OCI-LY7 (cell line): ENCODE measurements around the gene SMURF1. TPM values are rescaled to one million over a fixed set of nuclear protein-coding genes. Genes with fewer than 3 reads are reported as not detected.

Experiments
- Bru-seq: library from RNA; stranded (reverse); fragments of 400-500 nt; gene quantifications from one replicate; lab custom pipeline; 2021; lab: Mats Ljungman, UMichigan
- BruChase-seq, 2 experiments: library from RNA; stranded (reverse); fragments of 400-500 nt; gene quantifications; one replicate each; lab custom pipeline; 2021; lab: Mats Ljungman, UMichigan
- BruUV-seq: library from RNA; stranded (reverse); fragments of 400-500 nt; replicated peaks from 2 replicates; lab custom pipeline; 2021; lab: Mats Ljungman, UMichigan
- CTCF ChIA-PET: fragments of 300-600 bp; sonication (Branson Sonifier 250); formaldehyde crosslinking; loops from one replicate; lab custom pipeline; 2022; ENCODE audit warnings: antibody characterized with exemption; ENCODE audit not compliant: unreplicated experiment; lab: Charles Lee
- POLR2A ChIA-PET: fragments of 300-600 bp; sonication (Branson Sonifier 250); formaldehyde crosslinking; loops from one replicate; lab custom pipeline; 2022; ENCODE audit warnings: antibody characterized with exemption; lab: Charles Lee
- DNase-seq: peaks from one replicate; pipeline ENCODE4 v3.0.0-alpha.2; 2015; ENCODE audit warnings: low spot score
- H2AFZ ChIP-seq: fragments of 200-600 bp; sonication (generic), shearing (Covaris generic); 2 replicates; pipeline ENCODE4 v1.6.1; 2014; ENCODE audit warnings: mild to moderate bottlenecking, antibody characterized with exemption, low read length, moderate library complexity
- H3K27ac ChIP-seq: fragments of 200-600 bp; sonication (generic); 2 replicates; pipeline ENCODE4 v1.5.1; 2014; ENCODE audit warnings: mixed run types, low read depth, mild to moderate bottlenecking, moderate library complexity, low read length, inconsistent platforms; ENCODE audit not compliant: poor library complexity, severe bottlenecking
- H3K36me3 ChIP-seq: fragments of 200-600 bp; sonication (generic); 2 replicates; pipeline ENCODE4 v1.6.1; 2014; ENCODE audit warnings: mild to moderate bottlenecking, antibody characterized with exemption, low read length, moderate library complexity, mixed read lengths; ENCODE audit not compliant: insufficient read depth
- H3K4me1 ChIP-seq: fragments of 200-600 bp; sonication (generic); 2 replicates; pipeline ENCODE4 v1.5.1; 2014; ENCODE audit warnings: mild to moderate bottlenecking, low read length; ENCODE audit not compliant: insufficient read depth, poor library complexity, severe bottlenecking
- H3K4me2 ChIP-seq: fragments of 200-600 bp; sonication (generic); 2 replicates; pipeline ENCODE4 v1.6.1; 2014; ENCODE audit warnings: mild to moderate bottlenecking, low read length
- H3K4me3 ChIP-seq: fragments of 200-600 bp; sonication (generic); 2 replicates; pipeline ENCODE4 v1.5.1; 2014; ENCODE audit warnings: mild to moderate bottlenecking, low read depth, low read length; ENCODE audit not compliant: poor library complexity, severe bottlenecking
- H3K79me2 ChIP-seq: fragments of 200-600 bp; sonication (generic); 2 replicates; pipeline ENCODE4 v1.6.1; 2016; ENCODE audit warnings: low read depth, mild to moderate bottlenecking, low read length, moderate library complexity, mixed read lengths; ENCODE audit not compliant: insufficient read depth
- H3K9me2 ChIP-seq: fragments of 200-600 bp; sonication (generic); 2 replicates; pipeline ENCODE4 v1.6.1; 2016; ENCODE audit warnings: mild to moderate bottlenecking, low read length, mixed read lengths; ENCODE audit not compliant: insufficient read depth
- H3K9me3 ChIP-seq: fragments of 200-600 bp; sonication (generic); 2 replicates; pipeline ENCODE4 v1.6.1; 2014; ENCODE audit warnings: mild to moderate bottlenecking, mixed run types, low read length, mixed read lengths
- H4K20me1 ChIP-seq: fragments of 200-600 bp; sonication (generic); 2 replicates; pipeline ENCODE4 v1.6.1; 2014; ENCODE audit warnings: mild to moderate bottlenecking, antibody characterized with exemption, low read length, moderate library complexity, mixed read lengths; ENCODE audit not compliant: insufficient read depth
- CTCF ChIP-seq: fragments of 200-600 bp; sonication (generic); conservative IDR thresholded peaks from 2 replicates; pipeline ENCODE4 v1.5.1; 2014; ENCODE audit warnings: mild to moderate bottlenecking, antibody characterized with exemption, low read length, moderate library complexity, mixed read lengths
- EZH2phosphoT487 ChIP-seq: fragments of 200-600 bp; sonication (generic); IDR thresholded peaks from 2 replicates; pipeline ENCODE4 v1.6.1; 2018; ENCODE audit warnings: low read depth, borderline replicate concordance, mild to moderate bottlenecking, mixed run types, antibody characterized with exemption, low read length, moderate library complexity, mixed read lengths
- intact Hi-C: fragments of 100-400 bp; cut with micrococcal nuclease; formaldehyde crosslinking; loops from one replicate; pipeline ENCODE4 v1.10.0; 2022; ENCODE audit not compliant: unreplicated experiment
- long read RNA-seq: library from polyadenylated mRNA; stranded (forward); transcript quantifications from one replicate; pipeline ENCODE4 v2.0.0, GENCODE V29; 2022
- total RNA-seq, 2 experiments: library from RNA; depleted of rRNA in 1 of 2; stranded (reverse); fragments of >200 nt in 1 of 2; shearing (Covaris generic) in 1 of 2; gene quantifications; 2 replicates each; pipeline ENCODE4 v1.2.3, GENCODE V29; 2014 to 2022

Gene SMURF1
- total RNA-seq (2014; rRNA removed; shearing (Covaris generic)) (11.5 and 13.9 TPM in 2 replicates), total RNA-seq (2022) (17.8 and 20.5 TPM in 2 replicates), Bru-seq, nascent RNA (percentile 81 among the genes with signal in this experiment), BruChase-seq, experiment 1, labeled RNA remaining after a 6-hour chase (percentile 76 among the genes with signal in this experiment), BruChase-seq, experiment 2, labeled RNA remaining after a 2-hour chase (percentile 72 among the genes with signal in this experiment)
- long read RNA-seq, full-length matches to known transcripts, result 22 of 52 reads
- long read RNA-seq, partial matches to known transcripts, result 2 of 52 reads
- long read RNA-seq, other reads (novel, unspliced or antisense), result 28 of 52 reads

GRCh38 chr7:99143853-99144672 is at the start of gene SMURF1:
Gene SMURF1 (minus strand): TSS chr7:99144108. CDS start chr7:99143780, 328 bp downstream.
- peaks cover 30% of the 10 kb centered on the region for H3K4me1 ChIP-seq
- H3K36me3 ChIP-seq, result peaks cover 12% of the 10 kb centered on the region
- H3K4me3 ChIP-seq, result peak within 1 kb of the TSS; percentile 96
- ChIA-PET CTCF (interaction anchor here (0.5 kb wide), 1 partner anchor 108 kb away, joined by 3 read pairs; no protein-coding TSS in a partner anchor), POLR2A (interaction anchor here (0.7 to 1.3 kb wide), 5 partner anchors 11 to 182 kb away, joined by 3 to 4 read pairs (median 3); partner anchors contain the start of gene ARPC1A)
- BruUV-seq, result no TSS peak
- H2AFZ ChIP-seq, result peak within 1 kb of the TSS; percentile 88
- TF ChIP-seq EZH2phosphoT487 (no peak), CTCF (no peak)
- peak within 1 kb of the TSS; percentile 94 for H3K4me2 ChIP-seq
- H3K79me2 ChIP-seq, result peaks cover 40% of the 10 kb centered on the region
- intact Hi-C loops, result no loop called here
- no peaks in the 10 kb centered on the region for H4K20me1 ChIP-seq
- peak within 1 kb of the TSS; percentile 83 for H3K27ac ChIP-seq
- DNase-seq, result peak; percentile 88
- no peaks in the 10 kb centered on the region for H3K9me2 ChIP-seq
- no peaks in the 10 kb centered on the region for H3K9me3 ChIP-seq

GRCh38 chr7:99191869-99192596 is 48.1 kb upstream of the SMURF1 start:
- H3K4me3 ChIP-seq, result no peak overlapping the region
- DNase-seq, result no peak
- BruUV-seq, result no TSS peak
- 0 out of 2 replicates have a peak, but pooled peaks cover 2% of the 10 kb centered on the region for H3K9me3 ChIP-seq
- intact Hi-C loops, result no loop called here
- no peaks in the 10 kb centered on the region for H3K79me2 ChIP-seq
- no peak overlapping the region for H3K27ac ChIP-seq
- H3K4me1 ChIP-seq, result no peaks in the 10 kb centered on the region
- no peaks in the 10 kb centered on the region for H3K36me3 ChIP-seq
- TF ChIP-seq EZH2phosphoT487 (no peak), CTCF (no peak)
- ChIA-PET POLR2A (interaction anchor here (0.6 kb wide), 1 partner anchor 29 kb away, joined by 3 read pairs; no protein-coding TSS in a partner anchor), CTCF (no interaction called here)
- no peak overlapping the region for H2AFZ ChIP-seq
- no peak overlapping the region for H3K4me2 ChIP-seq
- no peaks in the 10 kb centered on the region for H3K9me2 ChIP-seq
- no peaks in the 10 kb centered on the region for H4K20me1 ChIP-seq
